Endothelial cell of umbilical vein (primary cell): ENCODE data around the gene MAPK11. TPM values are rescaled to one million over a fixed set of nuclear protein-coding genes. Genes with fewer than 3 reads are reported as not detected.

Experiments used
- BruUV-seq: library from RNA; stranded (reverse); fragments of 400-500 nt; replicated peaks from 2 replicates; lab custom pipeline; 2021; lab: Mats Ljungman, UMichigan
- CTCF ChIA-PET: fragments of 300-600, 350-600 bp; sonication (Branson Sonifier 250); formaldehyde crosslinking; loops from one replicate; lab custom pipeline; 2021; ENCODE audit warnings: antibody characterized with exemption, inconsistent platforms; lab: Charles Lee
- POLR2A ChIA-PET: fragments of 300-600, 350-600 bp; sonication (Branson Sonifier 250); formaldehyde crosslinking; loops from one replicate; lab custom pipeline; 2021; ENCODE audit warnings: antibody characterized with exemption, inconsistent platforms; lab: Charles Lee
- DNase-seq: peaks from one replicate; pipeline ENCODE4 v3.0.0-alpha.2; 2011; ENCODE audit warnings: low read depth, low spot score
- FAIRE-seq: peaks from 2 replicates; lab custom pipeline; 2011; peaks lifted over from hg19 to GRCh38; lab: Jason Lieb, UNC
- H2AFZ ChIP-seq: 2 replicates; pipeline ENCODE4 v1.6.0; 2012; ENCODE audit warnings: low read depth, low read length, control low read depth, inconsistent platforms
- H3K27ac ChIP-seq: 2 replicates; pipeline ENCODE4 v1.5.1; 2011; ENCODE audit warnings: low read depth, mild to moderate bottlenecking, control low read depth, low read length, moderate library complexity; ENCODE audit not compliant: insufficient read depth
- H3K27me3 ChIP-seq, 2 experiments: 2 replicates each; pipeline versions ENCODE4 v1.6.0 to v1.6.1; 2011; ENCODE audit warnings: low read length in 2 of 2, mixed read lengths in 1 of 2; ENCODE audit not compliant: control insufficient read depth in 2 of 2, insufficient read depth in 2 of 2
- H3K36me3 ChIP-seq, 2 experiments: 2 replicates in 1 of 2; 3 replicates in 1 of 2; pipeline ENCODE4 v1.5.1; 2011; ENCODE audit warnings: low read length in 2 of 2, mild to moderate bottlenecking in 1 of 2, moderate library complexity in 1 of 2; ENCODE audit not compliant: control insufficient read depth in 2 of 2, insufficient read depth in 2 of 2; ENCODE audit errors: extremely low read depth in 1 of 2
- H3K4me1 ChIP-seq: 3 replicates; pipeline ENCODE4 v1.5.1; 2011; ENCODE audit warnings: mild to moderate bottlenecking, low read length; ENCODE audit not compliant: control insufficient read depth, insufficient read depth; ENCODE audit errors: extremely low read depth
- H3K4me2 ChIP-seq: 2 replicates; pipeline ENCODE4 v1.6.1; 2011; ENCODE audit warnings: low read length, control low read depth, mixed read lengths; ENCODE audit not compliant: insufficient read depth
- H3K4me3 ChIP-seq, 3 experiments: fragments of 200-600 bp in 1 of 3; sonication (generic), shearing (Covaris generic) in 1 of 3; replicated peaks in 1 of 3; 2 replicates each; pipeline ENCODE4 v1.5.1; 2011 to 2016; ENCODE audit warnings: control low read depth in 3 of 3, low read length in 3 of 3, mild to moderate bottlenecking in 2 of 3, inconsistent platforms in 1 of 3, low read depth in 1 of 3, moderate library complexity in 1 of 3; ENCODE audit not compliant: insufficient read depth in 1 of 3
- H3K79me2 ChIP-seq: 2 replicates; pipeline ENCODE4 v1.6.0; 2012; ENCODE audit warnings: low read length, inconsistent platforms; ENCODE audit not compliant: control insufficient read depth, insufficient read depth
- H3K9ac ChIP-seq: replicated peaks from 2 replicates; pipeline ENCODE3; 2011; ENCODE audit warnings: low read length, control low read depth; ENCODE audit not compliant: insufficient read depth; ENCODE audit errors: extremely low read depth
- H3K9me1 ChIP-seq: replicated peaks from 3 replicates; pipeline ENCODE4 v1.6.0; 2011; ENCODE audit warnings: mild to moderate bottlenecking, low read length; ENCODE audit not compliant: control insufficient read depth, insufficient read depth; ENCODE audit errors: extremely low read depth
- H3K9me3 ChIP-seq: replicated peaks from 2 replicates; pipeline ENCODE4 v1.5.1; 2012; ENCODE audit warnings: low read length, inconsistent platforms; ENCODE audit not compliant: control insufficient read depth, insufficient read depth
- H4K20me1 ChIP-seq: replicated peaks from 2 replicates; pipeline ENCODE3; 2011; ENCODE audit warnings: mild to moderate bottlenecking, low read length; ENCODE audit not compliant: control insufficient read depth, insufficient read depth; ENCODE audit errors: extremely low read depth
- CTCF ChIP-seq, 2 donors: IDR thresholded peaks; 1 replicate in 1 of 2; 2 replicates in 1 of 2; pipeline ENCODE4 v1.5.1; 2011; ENCODE audit warnings: low read length in 2 of 2, mild to moderate bottlenecking in 2 of 2, moderate library complexity in 2 of 2, control low read depth in 1 of 2, inconsistent platforms in 1 of 2, low read depth in 1 of 2; ENCODE audit not compliant: insufficient read depth in 1 of 2; ENCODE audit errors: extremely low read depth in 1 of 2
- EZH2 ChIP-seq: IDR thresholded peaks from 2 replicates; pipeline ENCODE4 v1.6.1; 2012; ENCODE audit warnings: borderline replicate concordance, low read depth, mild to moderate bottlenecking, moderate library complexity, low read length, inconsistent platforms; ENCODE audit not compliant: severe bottlenecking
- FOS ChIP-seq: IDR thresholded peaks from 2 replicates; pipeline ENCODE4 v1.6.1; 2011; ENCODE audit warnings: mild to moderate bottlenecking, low read length, moderate library complexity, borderline replicate concordance; ENCODE audit not compliant: insufficient read depth
- GATA2 ChIP-seq: IDR thresholded peaks from 2 replicates; pipeline ENCODE4 v1.7.0; 2011; ENCODE audit warnings: low read depth, mild to moderate bottlenecking, moderate library complexity, mixed read lengths, low read length; ENCODE audit not compliant: insufficient read length, insufficient read depth
- JUN ChIP-seq: IDR thresholded peaks from 2 replicates; pipeline ENCODE4 v1.6.1; 2011; ENCODE audit warnings: borderline replicate concordance, low read depth; ENCODE audit not compliant: insufficient read length, insufficient read depth
- MAX ChIP-seq: IDR thresholded peaks from 2 replicates; pipeline ENCODE4 v1.6.1; 2011; ENCODE audit not compliant: insufficient read depth, insufficient read length
- MYC ChIP-seq: IDR thresholded peaks from one replicate; pipeline ENCODE4 v1.6.1; 2011; ENCODE audit warnings: mild to moderate bottlenecking, low read depth, low read length
- POLR2A ChIP-seq: IDR thresholded peaks from 2 replicates; pipeline ENCODE4 v1.6.1; 2012; ENCODE audit warnings: low read depth, mild to moderate bottlenecking, control low read depth, low read length
- POLR2AphosphoS5 ChIP-seq: IDR thresholded peaks from 2 replicates; pipeline ENCODE4 v1.6.1; 2012; ENCODE audit warnings: low read depth, mild to moderate bottlenecking, control low read depth, low read length, moderate library complexity; ENCODE audit not compliant: insufficient read depth
- dilution Hi-C: fragments of 300-500 bp; cut with MboI; formaldehyde crosslinking; loops from one replicate; pipeline ENCODE4 v1.15.0; 2019; ENCODE audit warnings: low sequenced_read_pairs; ENCODE audit not compliant: extremely low pct_ligation_motif_present
- intact Hi-C: fragments of 100-400 bp; cut with micrococcal nuclease; formaldehyde crosslinking; loops from one replicate; pipeline ENCODE4 v1.10.0; 2022
- polyA plus RNA-seq, 4 experiments: library from polyadenylated mRNA; depleted of rRNA in 3 of 4; stranded (reverse) in 3 of 4; unstranded in 1 of 4; fragments of >200 nt; gene quantifications; 2 replicates each; pipeline versions ENCODE4 v1.2.1 to v1.2.3, GENCODE V29; 2011 to 2012; ENCODE audit warnings: missing spikeins in 1 of 4
- total RNA-seq: library from RNA; stranded (reverse); gene quantifications from 2 replicates; pipeline ENCODE4 v1.2.3, GENCODE V29; 2021

Gene MAPK11
- total and polyA plus RNA-seq, 2 donors (not counting 3 experiments of a cell fraction or from before 2014, with no cell fraction given) = 22.8 to 26.3 TPM

- Histone ChIP-seq H3K9ac (no peak overlapping the region), H3K4me2 (no peak overlapping the region), H3K4me1 (peaks cover 11% of the 10 kb centered on the region), H3K9me1 (no peaks in the 10 kb centered on the region), H3K27ac (no peak overlapping the region), H4K20me1 (no peaks in the 10 kb centered on the region), H3K79me2 (peaks cover 7% of the 10 kb centered on the region), H2AFZ (no peak overlapping the region), H3K9me3 (no peaks in the 10 kb centered on the region), H3K36me3 (peaks cover 0 to 36% of the 10 kb centered on the region in 2 experiments), H3K4me3 (no peak overlapping the region), H3K27me3 (no peaks in the 10 kb centered on the region)
- CTCF ChIA-PET = interaction anchor here (1.4 to 4.2 kb wide), 2 partner anchors 87 to 88 kb away, joined by 3 to 60 read pairs; no protein-coding TSS in a partner anchor
- TF ChIP-seq MAX (no peak), EZH2 (no peak), POLR2A (no peak), POLR2AphosphoS5 (no peak), FOS (no peak), GATA2 (no peak), JUN (no peak), CTCF (IDR thresholded peaks at IDR 0.05; ENCODE audit: extremely low read depth in 1 of 2, insufficient read depth in 1 of 2, low read depth in 1 of 2, low read length in 2 of 2) (no peak), MYC (no peak)
- DNase-seq = no peak
- no peak for FAIRE-seq
- BruUV-seq = no TSS peak
- dilution Hi-C loops = no loop called here
- POLR2A ChIA-PET = no interaction called here
- intact Hi-C loops = no loop called here
Observed at GRCh38 chr22:50253941-50254340, 16.2 kb downstream of the MAPK11 start.
